ENCODE data around the gene ADORA2A.
"Not testable (repeated sequence)": the region's sequence is repeated elsewhere in the genome, so short reads cannot be mapped to it uniquely, and the experiment has no call there.

The ADORA2A gene

DNA sequence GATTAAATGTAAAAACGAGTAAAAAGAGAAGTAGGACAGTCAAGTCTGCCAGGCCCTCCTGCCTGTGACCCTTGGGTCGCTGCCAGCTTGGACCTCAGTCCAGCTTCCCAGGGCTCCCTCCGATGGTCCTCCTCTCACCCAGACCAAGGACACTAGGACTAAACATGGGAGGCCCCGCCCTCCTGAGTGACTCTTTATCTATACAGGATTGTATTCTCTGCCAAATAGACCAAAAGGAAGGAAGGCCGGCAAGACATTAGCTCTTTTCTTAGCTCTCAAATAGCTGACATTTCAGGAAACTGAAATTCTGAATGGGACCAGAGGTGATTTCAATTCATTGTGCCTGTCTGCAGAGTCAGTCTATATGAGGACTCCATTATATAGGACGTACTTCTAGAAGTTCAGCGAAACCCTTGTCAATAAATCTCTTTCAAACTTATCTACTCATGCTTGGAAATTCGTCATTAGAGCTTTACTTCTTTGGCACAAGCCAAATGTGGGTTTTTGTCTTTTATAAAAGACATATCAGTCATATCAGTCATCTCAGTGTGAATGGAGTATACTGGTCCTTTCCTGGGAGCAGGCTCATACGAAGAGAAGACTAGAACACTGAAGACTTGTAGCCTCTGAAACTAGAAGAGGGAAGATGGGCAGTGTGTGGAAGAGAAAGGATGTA is 28.5 kb downstream of the ADORA2A start:
- no peak for DNase-seq

DNA sequence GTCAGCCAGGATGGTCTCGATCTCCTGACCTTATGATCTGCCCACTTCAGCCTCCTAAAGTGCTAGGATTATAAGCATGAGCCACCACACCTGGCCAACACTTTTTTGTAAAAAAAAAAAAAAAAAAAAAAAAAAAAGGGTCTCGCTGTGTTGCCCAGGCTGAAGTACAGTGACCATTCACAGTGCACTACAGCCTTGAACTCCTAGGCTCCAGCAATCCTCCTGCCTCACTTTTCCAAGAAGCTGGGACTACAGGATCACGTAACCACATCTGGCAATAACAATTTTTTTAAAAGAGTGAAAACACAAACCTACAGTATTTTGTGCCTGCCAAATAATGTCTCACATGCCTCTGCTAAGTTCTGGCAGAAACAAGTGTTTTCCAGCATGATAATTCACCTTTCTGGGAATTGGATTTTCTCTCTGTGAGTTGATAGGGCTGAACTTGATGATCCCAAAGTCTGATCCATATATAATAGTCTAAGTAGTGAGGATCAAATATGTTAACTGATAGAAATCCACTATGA is 30.6 kb downstream of the ADORA2A start:
- DNase-seq: no peak

DNA sequence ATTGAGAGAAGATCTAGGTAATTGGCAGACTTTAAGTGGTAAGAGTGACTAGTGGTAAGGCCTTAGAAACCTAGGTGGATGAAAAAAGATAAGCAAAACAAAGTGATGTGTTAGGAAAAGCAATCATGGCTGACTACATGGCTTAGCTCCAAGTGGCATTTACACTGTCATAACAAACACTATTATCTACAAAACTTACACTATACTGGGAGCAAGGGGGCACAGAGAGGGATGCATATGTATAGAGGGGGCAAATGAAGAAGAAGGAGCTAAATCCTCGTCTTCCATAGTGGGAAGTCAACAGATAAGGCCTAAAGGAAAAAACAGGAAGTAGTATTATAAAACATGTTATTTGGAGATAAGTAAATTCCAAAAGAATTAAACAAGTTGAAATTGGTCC is 32.5 kb downstream of the ADORA2A start:
- DNase-seq: no peak

DNA sequence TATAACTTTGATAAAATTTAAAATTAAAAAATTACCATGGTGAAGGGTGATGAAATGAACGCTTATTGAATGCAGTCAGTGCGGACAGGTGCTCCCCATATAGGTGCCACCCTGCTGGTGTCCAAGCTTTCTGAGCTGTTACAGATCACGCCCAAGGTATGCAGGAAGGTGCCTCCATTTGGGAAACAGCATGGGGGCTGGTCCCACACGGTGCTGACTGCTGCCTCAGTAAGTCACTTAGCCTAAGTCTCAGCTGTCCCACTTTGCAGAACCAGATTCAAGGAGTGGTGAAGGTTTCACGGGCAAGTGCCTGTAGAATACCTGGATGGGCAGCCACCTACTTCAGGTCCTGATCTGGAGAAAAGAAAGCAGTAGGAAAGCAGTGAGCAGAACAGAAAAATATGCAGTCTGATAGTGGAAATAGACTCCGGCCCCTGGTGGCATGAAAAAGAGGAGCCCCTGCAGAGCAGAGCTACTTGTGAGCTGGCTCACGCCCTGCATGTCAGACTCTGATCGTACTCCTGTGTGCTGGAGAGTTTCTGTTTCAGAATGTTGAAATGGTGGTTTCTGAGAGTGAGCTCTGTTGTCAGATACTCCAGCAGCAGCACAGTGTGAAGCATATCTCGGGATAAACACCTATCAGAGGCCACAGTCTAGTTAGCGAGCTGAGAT is 33.2 kb downstream of the ADORA2A start:
- no peak for DNase-seq

DNA sequence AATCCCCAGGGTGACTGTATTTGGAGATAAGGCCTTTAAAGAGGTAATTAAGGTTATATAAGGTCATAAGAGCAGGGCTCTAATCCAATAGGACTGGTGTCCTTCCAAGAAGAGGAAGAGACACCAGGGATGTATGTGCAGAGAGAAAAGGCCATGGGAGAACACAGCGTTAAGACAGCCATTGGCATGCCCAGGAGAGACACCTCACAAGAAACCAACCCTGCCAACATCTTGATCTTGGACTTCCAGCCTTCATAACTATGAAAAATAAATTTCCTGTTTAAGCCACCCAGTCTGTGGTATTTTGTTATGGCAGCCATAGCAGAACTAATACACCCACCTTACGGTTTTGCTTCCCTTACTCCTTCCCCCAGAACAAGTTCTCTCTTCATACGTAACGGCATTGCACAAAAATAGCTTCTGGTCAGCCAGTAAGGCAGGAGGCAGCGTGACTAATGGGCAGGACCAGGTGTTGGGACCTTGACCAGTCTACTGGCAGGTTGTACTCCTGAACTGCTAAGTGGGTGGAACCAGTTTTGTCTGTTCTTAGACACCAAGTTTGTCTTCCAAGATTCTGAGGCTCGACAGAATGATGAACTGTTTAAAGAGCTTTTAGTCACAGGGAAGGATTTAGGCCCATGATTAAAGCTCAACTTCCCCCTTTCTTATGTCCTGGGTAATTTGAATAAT is 35.8 kb downstream of the ADORA2A start:
- DNase-seq: no peak

DNA sequence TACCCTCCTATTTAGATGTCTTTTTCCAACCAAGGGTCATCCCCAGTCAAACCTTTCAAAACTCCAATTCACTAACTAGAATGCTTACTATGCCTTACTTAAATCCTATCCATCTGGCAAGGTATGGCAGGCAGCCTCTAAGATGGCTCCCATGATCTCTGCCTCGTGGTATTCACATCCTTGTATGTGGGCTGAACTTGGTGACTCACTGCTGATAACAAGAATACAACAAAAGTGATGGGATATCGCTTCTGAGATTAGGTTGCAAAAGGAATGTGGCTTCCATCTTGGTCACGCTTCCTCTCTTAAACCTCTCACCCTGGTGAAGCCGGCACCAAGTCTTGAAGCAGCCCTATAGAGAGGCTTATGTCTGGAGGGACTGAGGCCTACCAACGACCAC is 38.2 kb downstream of the ADORA2A start:
- no peak for DNase-seq

DNA sequence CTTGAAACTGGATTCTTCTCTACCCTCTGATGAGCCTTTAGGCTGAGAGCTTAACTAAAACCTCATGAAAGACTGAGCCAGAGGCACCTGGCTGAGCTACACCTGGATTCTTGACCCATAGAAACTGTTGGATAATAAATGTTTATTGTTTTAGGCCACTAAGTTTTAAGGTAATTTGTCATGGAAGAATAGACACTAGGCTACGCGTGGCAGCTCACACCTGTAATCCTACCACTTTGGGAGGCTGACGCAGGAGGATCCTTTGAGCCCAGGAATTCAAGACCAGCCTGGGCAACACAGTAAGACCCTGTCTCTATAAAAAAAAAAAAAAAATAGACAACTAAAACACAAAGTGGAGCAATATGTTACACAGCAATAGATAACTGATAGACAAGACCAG is 38.6 kb downstream of the ADORA2A start:
- DNase-seq: no peak

DNA sequence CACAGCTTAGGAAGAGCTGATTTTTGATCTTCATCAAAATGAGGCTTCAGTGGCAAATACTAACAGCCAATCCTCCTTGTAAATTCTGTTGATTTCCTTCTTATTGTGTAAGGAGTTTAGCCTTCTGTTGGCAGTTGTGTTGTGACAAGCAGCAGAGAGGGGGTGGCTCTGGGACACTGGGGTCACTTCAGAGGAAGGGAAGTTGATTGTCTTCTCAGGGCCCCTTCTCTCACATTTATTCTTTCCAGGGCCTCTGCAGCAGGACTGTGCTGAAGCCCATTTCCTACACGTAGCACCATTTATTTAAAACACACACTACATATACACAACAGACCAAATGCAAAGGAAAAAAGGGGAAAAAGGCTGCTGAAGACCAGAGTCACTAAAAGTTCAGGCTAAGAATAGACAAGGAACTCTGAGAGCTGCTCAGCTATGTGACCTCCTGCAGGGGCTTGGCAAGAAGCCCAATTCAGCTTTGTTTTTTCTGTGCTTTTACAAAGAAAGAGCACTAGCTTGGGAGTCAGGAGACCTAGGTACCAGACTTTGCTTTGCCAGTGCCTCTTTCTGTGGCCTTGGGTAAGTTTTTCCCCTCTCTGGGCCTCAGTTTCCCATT is 39.4 kb downstream of the ADORA2A start:
- DNase-seq: no peak

DNA sequence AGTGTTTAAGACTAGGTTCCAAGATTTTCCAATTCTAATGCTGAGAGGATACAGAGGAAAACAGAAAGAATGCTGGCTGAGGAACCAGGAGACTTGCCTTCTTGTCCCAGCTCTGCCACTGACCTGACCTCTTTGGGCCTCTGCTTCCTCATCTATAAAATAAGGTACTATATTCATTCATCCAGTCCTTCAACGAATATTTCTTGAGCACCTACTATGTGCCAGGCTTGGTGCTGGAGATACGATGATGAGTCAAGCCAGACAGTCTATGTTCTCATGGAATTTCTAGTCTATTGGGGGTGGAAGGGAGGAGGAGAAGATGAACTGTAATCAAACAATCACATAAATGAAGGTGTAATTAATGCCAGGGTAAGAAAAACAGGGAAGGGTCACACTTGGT is 39.9 kb downstream of the ADORA2A start:
- no peak for DNase-seq

DNA sequence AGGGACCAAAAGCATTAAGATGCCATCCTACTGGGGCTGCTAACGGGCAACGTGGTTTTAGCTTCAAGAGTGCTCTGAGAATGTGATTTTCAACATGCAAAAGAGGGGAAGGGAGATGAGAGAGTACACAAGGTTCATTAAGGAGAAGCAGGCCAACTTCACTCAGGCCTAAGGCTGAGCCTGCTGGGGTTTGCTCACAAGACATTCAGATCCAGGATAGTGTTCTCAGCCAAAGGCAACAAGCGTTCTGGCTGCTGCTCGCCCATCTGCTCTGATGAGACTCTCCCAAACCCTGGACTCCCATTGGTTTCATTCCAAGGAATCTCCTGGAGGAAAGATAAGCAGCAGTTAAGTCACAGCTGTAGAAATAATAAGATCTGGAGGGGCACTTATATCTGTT is 44.2 kb downstream of the ADORA2A start:
- DNase-seq: no peak

DNA sequence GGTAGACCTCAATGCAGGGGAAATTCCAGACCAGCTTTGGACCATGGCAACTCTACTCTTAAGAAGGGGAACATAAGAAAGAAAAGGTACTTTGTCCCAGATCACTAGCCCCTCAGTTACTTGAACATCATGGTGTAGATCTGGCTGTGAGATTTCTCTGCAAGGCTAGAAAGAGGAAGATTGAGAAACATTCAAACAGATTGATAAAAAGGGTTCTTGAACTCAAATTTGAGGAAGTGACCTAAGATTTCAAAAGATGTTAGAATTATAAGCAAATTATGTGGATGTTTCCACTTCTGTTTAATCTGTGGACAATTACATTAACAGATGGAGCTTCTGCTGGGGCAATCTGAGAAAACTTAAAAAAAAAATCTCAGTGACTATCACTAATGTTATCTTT is 45.9 kb downstream of the ADORA2A start:
- no peak for DNase-seq

DNA sequence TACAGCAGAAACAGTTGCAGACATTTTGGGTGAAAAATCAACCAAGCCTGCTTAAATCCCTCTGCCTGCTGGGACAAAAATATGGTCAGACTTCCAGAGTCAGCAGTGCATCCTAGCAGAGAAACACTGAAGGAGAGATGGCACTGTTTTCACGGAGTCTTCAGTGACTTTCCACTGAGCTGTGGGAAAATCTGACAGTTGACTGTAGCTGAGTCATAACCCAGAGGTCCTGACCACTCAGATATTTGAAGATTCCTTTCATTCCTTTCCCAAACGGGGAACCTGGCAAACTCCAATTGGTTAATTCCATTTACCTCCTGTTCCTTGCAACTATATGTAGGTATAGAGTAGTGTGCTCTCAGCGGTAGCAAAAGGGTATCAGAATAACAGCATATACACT is 46.8 kb downstream of the ADORA2A start:
- DNase-seq: no peak

DNA sequence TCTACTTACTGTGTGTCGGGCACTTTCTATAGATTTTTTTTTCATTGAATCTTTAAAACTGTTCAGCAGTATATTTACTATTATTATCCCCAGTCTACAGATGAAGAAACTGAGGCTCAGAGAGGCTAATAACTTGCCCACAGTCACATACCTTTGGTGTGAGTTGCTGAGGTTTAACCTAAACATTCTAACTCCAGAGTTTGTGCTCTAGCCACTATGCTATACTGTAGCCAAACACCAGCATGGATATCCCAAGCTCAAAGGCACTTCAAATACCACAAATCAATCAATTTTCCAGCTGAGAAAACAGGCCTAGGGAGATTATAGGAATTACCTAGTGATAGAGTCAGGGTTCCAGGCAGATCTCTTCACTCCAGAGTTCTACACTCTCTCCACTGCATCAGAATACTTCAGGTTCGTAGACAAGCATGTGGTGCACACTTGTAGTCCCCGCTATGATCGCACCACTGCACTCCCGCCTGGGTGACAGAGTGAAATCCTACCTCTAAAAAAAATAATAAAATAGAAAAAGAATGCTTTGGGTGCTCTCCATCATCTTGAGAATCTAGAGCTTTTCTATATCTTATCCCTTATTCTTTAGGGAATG is 47.4 kb downstream of the ADORA2A start:
- no peak for DNase-seq

DNA sequence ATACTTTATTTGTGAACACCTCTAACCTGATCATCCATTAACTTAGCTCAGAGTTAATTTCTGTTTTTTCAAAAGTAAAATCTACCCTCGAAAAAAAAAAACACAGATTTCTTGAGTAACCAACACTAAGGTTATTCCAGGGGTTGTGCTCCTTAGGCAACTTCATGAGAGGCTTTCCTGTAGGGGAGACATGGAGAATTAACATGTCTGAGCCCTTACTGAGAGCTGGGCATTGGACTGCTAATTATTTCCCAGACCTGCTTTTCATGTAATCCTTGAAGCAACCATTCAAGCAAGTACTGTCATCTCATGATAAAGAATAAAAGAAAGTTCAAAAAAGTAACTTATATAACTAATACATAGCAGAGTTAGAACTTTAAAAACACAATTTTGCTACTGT is 54.2 kb downstream of the ADORA2A start:
- DNase-seq: no peak

DNA sequence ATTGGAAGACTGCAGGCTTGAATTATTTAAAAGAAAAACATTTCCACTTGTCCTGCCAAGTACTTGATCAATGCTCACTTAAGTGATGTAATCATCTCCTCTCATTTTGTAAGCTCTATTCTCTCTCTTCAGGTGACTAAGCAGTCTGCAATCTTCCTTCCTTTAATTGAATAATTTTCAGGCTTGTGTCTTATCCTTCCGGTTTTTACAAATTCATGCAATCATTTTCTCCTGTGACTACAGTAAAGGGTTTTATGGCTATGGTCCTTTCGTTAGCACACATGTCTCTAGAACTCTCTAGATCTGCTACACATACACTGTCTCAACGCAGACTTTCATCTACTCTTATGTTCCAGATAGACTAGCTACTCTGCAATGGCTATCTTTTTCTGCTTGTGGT is 55.2 kb downstream of the ADORA2A start:
- no peak for DNase-seq

DNA sequence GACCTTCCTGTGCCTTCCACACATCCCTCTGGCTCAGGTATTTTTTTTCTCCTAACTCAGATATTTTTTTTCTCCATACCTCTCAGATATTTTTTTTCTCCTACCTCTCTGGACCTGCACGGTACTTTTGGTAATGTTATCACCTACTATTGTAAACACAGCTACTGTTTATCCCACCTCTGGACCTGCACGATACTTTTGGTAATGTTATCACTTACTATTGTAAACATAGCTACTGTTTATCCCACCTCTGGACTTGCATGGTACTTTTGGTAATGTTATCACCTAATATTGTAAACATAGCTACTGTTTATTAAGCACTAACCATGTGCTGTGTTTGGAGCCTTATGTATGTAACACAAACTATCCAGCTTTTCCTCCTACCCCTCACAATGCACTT is 55.6 kb downstream of the ADORA2A start:
- no peak for DNase-seq

DNA sequence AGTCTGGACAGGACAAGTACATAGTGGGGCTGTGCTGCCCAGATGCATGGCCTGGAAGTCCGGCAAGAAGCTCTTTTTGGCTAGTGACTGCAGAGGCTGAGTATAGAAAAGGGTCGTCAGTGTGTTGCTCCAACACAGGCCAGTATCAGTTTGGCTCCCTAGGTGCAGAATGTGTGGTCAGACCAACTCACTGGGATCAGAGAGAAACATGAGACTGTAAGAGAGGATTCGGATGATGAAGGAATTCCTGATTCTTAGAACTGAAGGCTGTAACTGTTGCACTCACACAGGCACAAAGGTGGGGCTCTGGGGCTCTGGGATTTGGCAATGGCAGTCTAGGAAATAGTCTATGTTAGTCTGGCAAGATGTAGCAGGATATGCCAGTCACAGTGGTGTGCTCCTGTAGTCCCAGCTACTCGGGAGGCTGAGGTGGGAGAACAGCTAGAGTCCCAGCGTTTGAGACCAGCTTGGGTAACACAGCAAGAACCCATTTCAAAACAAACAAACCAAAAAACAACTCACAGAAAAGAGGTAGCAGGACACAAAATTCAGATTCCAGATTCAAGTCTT is 56.7 kb downstream of the ADORA2A start:
- no peak for DNase-seq

DNA sequence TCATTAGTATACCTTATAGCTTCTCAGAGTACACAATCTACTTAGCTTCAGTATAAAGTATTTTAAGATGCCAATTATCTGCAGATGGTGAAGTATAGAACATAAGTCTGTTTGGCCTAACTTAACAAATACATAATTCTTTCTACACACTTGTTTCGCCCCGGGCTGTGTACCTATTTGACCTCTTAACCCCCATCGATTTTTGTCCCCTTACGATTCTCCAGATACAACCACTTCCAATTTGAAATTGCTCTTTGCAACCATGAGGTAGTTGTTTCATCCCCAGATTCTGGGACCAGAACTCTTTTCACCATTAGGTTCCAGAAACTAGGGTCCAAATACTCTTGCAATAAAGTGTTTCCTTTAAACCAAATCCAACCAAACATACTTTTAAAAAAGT is 57.8 kb downstream of the ADORA2A start:
- no peak for DNase-seq

DNA sequence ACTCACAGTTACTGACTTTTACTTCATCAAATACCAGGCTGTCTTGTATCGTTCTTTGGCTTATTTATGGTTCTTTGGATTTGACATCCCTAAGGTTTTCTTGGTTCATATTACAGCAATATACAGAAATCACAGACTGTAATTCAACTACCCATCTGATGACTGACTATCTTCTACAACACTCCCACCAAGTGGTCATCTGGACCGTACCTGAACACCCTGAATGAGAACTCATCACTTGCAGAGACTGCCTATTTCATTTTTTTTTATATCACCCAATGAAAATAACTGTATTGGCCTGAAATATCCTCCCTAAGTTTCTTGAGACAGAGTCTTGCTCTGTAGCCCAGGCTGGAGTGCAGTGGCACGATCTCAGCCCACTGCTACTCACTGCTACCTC is 58.2 kb downstream of the ADORA2A start:
- peak; percentile 24 for DNase-seq

DNA sequence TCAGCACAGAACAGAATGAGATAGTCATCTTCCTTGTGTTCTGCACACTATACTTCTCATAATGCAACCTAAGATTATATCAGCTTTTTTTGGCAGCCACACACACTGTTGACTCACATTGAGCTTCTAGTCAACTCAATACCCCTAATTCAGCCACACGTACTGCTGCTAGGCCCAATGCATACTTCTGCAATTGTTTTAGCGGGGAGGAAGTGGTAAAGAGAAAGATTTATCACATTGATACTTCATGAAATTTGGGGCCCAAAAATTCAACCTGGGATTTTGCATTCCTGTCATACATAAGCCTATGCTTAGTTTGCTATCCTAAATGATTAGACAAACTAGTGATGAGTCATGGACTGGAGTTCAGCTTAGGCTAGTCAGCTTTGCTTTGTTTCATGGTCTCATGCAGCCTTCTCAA is 59.1 kb downstream of the ADORA2A start:
- DNase-seq: no peak

DNA sequence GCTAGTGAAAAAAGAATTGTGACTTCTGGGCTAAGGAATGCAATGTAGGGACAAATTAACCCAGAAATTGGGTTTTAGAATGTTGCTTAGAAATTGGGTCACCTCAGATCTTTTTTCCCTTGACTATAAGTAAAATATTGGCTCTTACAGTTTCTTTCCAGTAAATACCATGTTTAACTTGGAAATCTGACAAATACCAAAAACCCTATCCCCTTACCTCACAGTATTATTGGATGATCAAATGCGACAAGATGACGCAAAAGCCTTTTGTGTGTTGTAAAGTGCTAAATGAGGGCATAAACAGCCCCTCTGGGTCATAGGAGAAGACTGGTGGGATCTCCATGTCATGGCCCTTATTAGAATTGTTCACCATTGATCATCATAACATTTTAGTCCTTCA is 61.6 kb downstream of the ADORA2A start:
- DNase-seq: no peak

DNA sequence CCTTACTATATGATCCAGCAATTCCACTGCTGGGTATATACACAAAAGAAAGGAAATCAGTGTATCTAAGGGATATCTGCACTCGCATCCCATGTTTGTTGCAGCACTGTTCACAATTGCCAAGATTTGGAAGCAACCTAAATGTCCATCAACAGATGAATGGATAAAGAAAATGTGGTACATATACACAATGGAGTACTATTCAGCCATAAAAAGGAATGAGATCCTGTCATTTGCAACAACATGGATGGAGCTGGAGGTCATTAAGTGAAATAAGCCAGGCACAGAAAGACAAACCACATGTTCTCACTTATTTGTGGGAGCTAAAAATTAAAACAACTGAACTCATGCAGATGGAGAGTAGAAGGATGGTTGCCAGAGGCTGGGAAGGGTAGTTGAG is 62.0 kb downstream of the ADORA2A start:
- DNase-seq: not testable (repeated sequence)
